ENCODE measurements around the gene DNLZ. TPM values are rescaled to one million over a fixed set of nuclear protein-coding genes. Genes with fewer than 3 reads are reported as not detected.

Gene DNLZ
- total RNA-seq, 1 donor from 2014 or later = 17.4 TPM

DNA sequence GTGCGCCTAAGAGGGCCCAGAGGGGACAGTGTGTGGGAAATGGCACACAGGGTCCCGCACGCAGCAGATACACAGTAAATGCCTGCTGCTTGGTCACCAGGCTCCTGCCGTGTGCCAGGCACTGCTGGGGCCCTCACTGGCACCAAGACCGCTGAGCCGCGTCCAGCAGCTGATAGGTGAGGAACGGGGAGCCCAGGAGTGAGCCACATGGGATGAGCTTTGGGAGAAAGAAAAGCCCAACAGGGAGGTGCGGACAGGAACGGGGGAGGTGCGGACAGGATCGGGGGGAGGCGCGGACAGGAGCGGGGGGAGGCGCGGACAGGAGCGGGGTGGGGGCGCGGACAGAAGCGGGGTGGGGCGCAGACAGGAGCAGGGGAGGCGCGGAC, 19.7 kb downstream of the DNLZ start:
- peaks cover 1% of the 10 kb centered on the region for H3K36me3 ChIP-seq (ENCODE audit: control insufficient read depth, insufficient read depth, low read length)
- TF ChIP-seq, protein P1, sequence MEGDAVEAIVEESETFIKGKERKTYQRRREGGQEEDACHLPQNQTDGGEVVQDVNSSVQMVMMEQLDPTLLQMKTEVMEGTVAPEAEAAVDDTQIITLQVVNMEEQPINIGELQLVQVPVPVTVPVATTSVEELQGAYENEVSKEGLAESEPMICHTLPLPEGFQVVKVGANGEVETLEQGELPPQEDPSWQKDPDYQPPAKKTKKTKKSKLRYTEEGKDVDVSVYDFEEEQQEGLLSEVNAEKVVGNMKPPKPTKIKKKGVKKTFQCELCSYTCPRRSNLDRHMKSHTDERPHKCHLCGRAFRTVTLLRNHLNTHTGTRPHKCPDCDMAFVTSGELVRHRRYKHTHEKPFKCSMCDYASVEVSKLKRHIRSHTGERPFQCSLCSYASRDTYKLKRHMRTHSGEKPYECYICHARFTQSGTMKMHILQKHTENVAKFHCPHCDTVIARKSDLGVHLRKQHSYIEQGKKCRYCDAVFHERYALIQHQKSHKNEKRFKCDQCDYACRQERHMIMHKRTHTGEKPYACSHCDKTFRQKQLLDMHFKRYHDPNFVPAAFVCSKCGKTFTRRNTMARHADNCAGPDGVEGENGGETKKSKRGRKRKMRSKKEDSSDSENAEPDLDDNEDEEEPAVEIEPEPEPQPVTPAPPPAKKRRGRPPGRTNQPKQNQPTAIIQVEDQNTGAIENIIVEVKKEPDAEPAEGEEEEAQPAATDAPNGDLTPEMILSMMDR (IDR thresholded peaks at IDR 0.05; ENCODE audit: insufficient read depth, low read length, severe bottlenecking) = no peak
- no peak overlapping the region for H3K4me3 ChIP-seq (ENCODE audit: low read depth, low read length)
- no peak for DNase-seq (ENCODE audit: low read depth)
- no peak for FAIRE-seq
- peaks cover 2% of the 10 kb centered on the region for H3K27me3 ChIP-seq (ENCODE audit: control insufficient read depth, insufficient read depth, low read length)

- Histone ChIP-seq H3K36me3 (ENCODE audit: control insufficient read depth, insufficient read depth, low read length) (peaks cover 1% of the 10 kb centered on the region), H3K27me3 (ENCODE audit: control insufficient read depth, insufficient read depth, low read length) (peaks cover 2% of the 10 kb centered on the region), H3K4me3 (ENCODE audit: low read depth, low read length) (no peak overlapping the region)
- TF ChIP-seq, protein P1 (IDR thresholded peaks at IDR 0.05; ENCODE audit: insufficient read depth, low read length, severe bottlenecking) = no peak
- DNase-seq (ENCODE audit: low read depth) (no peak), FAIRE-seq (no peak)
Observed at GRCh38 chr9:136343121-136343883, 20.2 kb downstream of the DNLZ start.

- H3K36me3 ChIP-seq (ENCODE audit: control insufficient read depth, insufficient read depth, low read length) = peaks cover 1% of the 10 kb centered on the region
- FAIRE-seq (no peak), DNase-seq (ENCODE audit: low read depth) (peak; percentile 60)
- TF ChIP-seq, protein P1 (IDR thresholded peaks at IDR 0.05; ENCODE audit: insufficient read depth, low read length, severe bottlenecking) = no peak
- H3K27me3 ChIP-seq (ENCODE audit: control insufficient read depth, insufficient read depth, low read length) = peaks cover 2% of the 10 kb centered on the region
- H3K4me3 ChIP-seq (ENCODE audit: low read depth, low read length) = peak overlapping the region; percentile 33
Observed at GRCh38 chr9:136342181-136343120, 21.1 kb downstream of the DNLZ start.

GRCh38 chr9:136341769-136342168, 21.8 kb downstream of the DNLZ start:
- Histone ChIP-seq H3K27me3 (ENCODE audit: control insufficient read depth, insufficient read depth, low read length) (peaks cover 2% of the 10 kb centered on the region), H3K4me3 (ENCODE audit: low read depth, low read length) (no peak overlapping the region), H3K36me3 (ENCODE audit: control insufficient read depth, insufficient read depth, low read length) (peaks cover 1% of the 10 kb centered on the region)
- TF ChIP-seq, protein P1 (IDR thresholded peaks at IDR 0.05; ENCODE audit: insufficient read depth, low read length, severe bottlenecking) = no peak
- DNase-seq (ENCODE audit: low read depth) (no peak), FAIRE-seq (no peak)

DNA sequence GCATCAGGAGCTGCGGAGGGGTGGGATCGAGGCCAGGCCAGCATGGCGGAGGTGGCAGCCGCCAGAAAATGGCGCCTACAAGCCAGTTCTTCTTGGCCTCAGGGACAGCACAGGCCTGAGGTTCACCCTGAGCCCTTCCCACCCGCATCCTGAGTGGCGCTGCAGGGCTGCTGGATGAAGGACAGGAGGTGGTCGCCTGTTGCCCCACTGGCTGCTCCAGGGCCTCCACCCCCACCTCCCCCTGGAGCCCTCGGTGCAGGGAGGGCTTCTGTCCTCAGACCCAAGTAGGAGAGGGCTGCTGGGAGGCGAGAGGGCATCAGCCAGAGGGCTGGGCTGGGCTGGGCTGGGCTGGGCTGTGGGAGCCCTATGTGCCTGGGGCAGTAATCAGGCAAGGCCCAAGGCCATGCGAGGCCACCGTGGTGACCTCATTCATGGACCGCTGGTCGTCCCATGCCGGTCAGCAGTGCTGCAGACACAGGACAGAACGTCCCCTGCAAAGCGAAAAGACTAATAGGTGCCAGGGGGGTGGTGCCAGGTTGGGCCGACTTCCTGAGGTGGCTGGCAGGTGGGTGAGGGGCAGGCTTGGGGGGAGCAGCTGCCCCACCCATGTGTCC, 22.4 kb downstream of the DNLZ start:
- TF ChIP-seq, protein P1 (IDR thresholded peaks at IDR 0.05; ENCODE audit: insufficient read depth, low read length, severe bottlenecking) = no peak
- DNase-seq (ENCODE audit: low read depth) = no peak
- Histone ChIP-seq H3K36me3 (ENCODE audit: control insufficient read depth, insufficient read depth, low read length) (peaks cover 1% of the 10 kb centered on the region), H3K27me3 (ENCODE audit: control insufficient read depth, insufficient read depth, low read length) (peaks cover 2% of the 10 kb centered on the region), H3K4me3 (ENCODE audit: low read depth, low read length) (no peak overlapping the region)
- FAIRE-seq = no peak

All from bronchial epithelial cell (primary cell).